CMK (cell line): ENCODE measurements around the gene ANXA4.
"Not testable (repeated sequence)": the region's sequence is repeated elsewhere in the genome, so short reads cannot be mapped to it uniquely, and the experiment has no call there.

Experiments used
- DNase-seq: peaks from one replicate; pipeline ENCODE4 v3.0.0-alpha.2; 2010; ENCODE audit warnings: low read depth

ANXA4 gene

GRCh38 chr2:69779258-69780001 lies 37.5 kb downstream of the ANXA4 start:
- DNase-seq, result no peak

GRCh38 chr2:69780921-69781320 lies 39.0 kb downstream of the ANXA4 start:
- no peak for DNase-seq

GRCh38 chr2:69781321-69782248 lies 39.7 kb downstream of the ANXA4 start:
- DNase-seq, result no peak

- DNase-seq, result no peak
These were observed 42.3 kb downstream of the ANXA4 start for GRCh38 chr2:69784228-69784627.

- DNase-seq, result no peak
These were observed 43.4 kb downstream of the ANXA4 start for GRCh38 chr2:69785358-69785757.

- DNase-seq, result no peak
These were observed 44.2 kb downstream of the ANXA4 start for GRCh38 chr2:69786052-69786560.

GRCh38 chr2:69789175-69789721 lies 47.3 kb downstream of the ANXA4 start:
- no peak for DNase-seq

GRCh38 chr2:69789772-69790600 lies 48.1 kb downstream of the ANXA4 start:
- no peak for DNase-seq

- no peak for DNase-seq
These were observed 48.6 kb downstream of the ANXA4 start for GRCh38 chr2:69790601-69790959.

GRCh38 chr2:69791045-69791444 lies 49.1 kb downstream of the ANXA4 start:
- no peak for DNase-seq

GRCh38 chr2:69796174-69796573 lies 54.2 kb downstream of the ANXA4 start:
- no peak for DNase-seq

GRCh38 chr2:69797235-69797634 lies 55.3 kb downstream of the ANXA4 start:
- no peak for DNase-seq

- DNase-seq, result no peak
These were observed 55.9 kb downstream of the ANXA4 start for GRCh38 chr2:69797836-69798289.

GRCh38 chr2:69798290-69798908 lies 56.5 kb downstream of the ANXA4 start:
- DNase-seq, result no peak

GRCh38 chr2:69798909-69799526 lies 57.1 kb downstream of the ANXA4 start:
- DNase-seq, result peak; percentile 95

- no peak for DNase-seq
These were observed 59.9 kb downstream of the ANXA4 start for GRCh38 chr2:69801745-69802290.

GRCh38 chr2:69802781-69803367 lies 60.9 kb downstream of the ANXA4 start:
- not testable (repeated sequence) for DNase-seq

- peak; percentile 60 for DNase-seq
These were observed 62.5 kb downstream of the ANXA4 start for GRCh38 chr2:69804416-69804815.

GRCh38 chr2:69805887-69806286 lies 64.0 kb downstream of the ANXA4 start:
- DNase-seq, result no peak
